Effector memory CD4-positive, alpha-beta T cell (primary cell): Measurements from ENCODE around the gene POLR3A.

ENCODE experiments used
- DNase-seq, 3 donors: peaks; one replicate each; pipeline ENCODE4 v3.0.0-alpha.2; 2020
- H3K27ac ChIP-seq: 2 replicates; pipeline ENCODE4 v1.7.0; 2013; ENCODE audit warnings: mild to moderate bottlenecking, low read length, moderate library complexity; ENCODE audit not compliant: insufficient read depth, poor library complexity, severe bottlenecking
- H3K27me3 ChIP-seq: replicated peaks from 2 replicates; pipeline ENCODE4 v1.7.0; 2013; ENCODE audit warnings: mild to moderate bottlenecking, low read length; ENCODE audit not compliant: insufficient read depth, control insufficient read depth, poor library complexity, severe bottlenecking
- H3K36me3 ChIP-seq: 2 replicates; pipeline ENCODE4 v1.7.0; 2013; ENCODE audit warnings: mild to moderate bottlenecking, low read length, moderate library complexity; ENCODE audit not compliant: control insufficient read depth, insufficient read depth
- H3K4me1 ChIP-seq: 2 replicates; pipeline ENCODE4 v1.7.0; 2013; ENCODE audit warnings: low read length, mild to moderate bottlenecking; ENCODE audit not compliant: control insufficient read depth, insufficient read depth, poor library complexity, severe bottlenecking
- H3K4me3 ChIP-seq: 2 replicates; pipeline ENCODE4 v1.7.0; 2013; ENCODE audit warnings: low read length, low read depth, mild to moderate bottlenecking; ENCODE audit not compliant: insufficient read depth, poor library complexity, severe bottlenecking
- H3K9me3 ChIP-seq: 2 replicates; pipeline ENCODE4 v1.7.0; 2013; ENCODE audit warnings: mild to moderate bottlenecking, low read length, moderate library complexity; ENCODE audit not compliant: control insufficient read depth

The POLR3A gene

GRCh38 chr10:77971804-77972144, 57.5 kb downstream of the POLR3A start:
- Histone ChIP-seq H3K36me3 (peaks cover 8% of the 10 kb centered on the region), H3K4me1 (peaks cover 5% of the 10 kb centered on the region), H3K27ac (no peak overlapping the region), H3K9me3 (no peaks in the 10 kb centered on the region), H3K4me3 (no peak overlapping the region), H3K27me3 (no peaks in the 10 kb centered on the region)
- DNase-seq = no peak

GRCh38 chr10:77970869-77971803, 58.2 kb downstream of the POLR3A start:
- Histone ChIP-seq H3K36me3 (peaks cover 4% of the 10 kb centered on the region), H3K4me1 (peaks cover 5% of the 10 kb centered on the region), H3K9me3 (no peaks in the 10 kb centered on the region), H3K4me3 (no peak overlapping the region), H3K27me3 (no peaks in the 10 kb centered on the region), H3K27ac (no peak overlapping the region)
- no peak for DNase-seq

- no peaks in the 10 kb centered on the region for H3K9me3 ChIP-seq
- no peak overlapping the region for H3K27ac ChIP-seq
- no peaks in the 10 kb centered on the region for H3K36me3 ChIP-seq
- no peaks in the 10 kb centered on the region for H3K27me3 ChIP-seq
- H3K4me1 ChIP-seq = peaks cover 5% of the 10 kb centered on the region
- no peak overlapping the region for H3K4me3 ChIP-seq
- no peak for DNase-seq
Observed at GRCh38 chr10:77969114-77969513, 60.2 kb downstream of the POLR3A start.

- peaks cover 5% of the 10 kb centered on the region for H3K4me1 ChIP-seq
- DNase-seq = no peak
- H3K9me3 ChIP-seq = no peaks in the 10 kb centered on the region
- H3K27ac ChIP-seq = no peak overlapping the region
- no peak overlapping the region for H3K4me3 ChIP-seq
- H3K27me3 ChIP-seq = no peaks in the 10 kb centered on the region
- no peaks in the 10 kb centered on the region for H3K36me3 ChIP-seq
Observed at GRCh38 chr10:77967611-77968022, 61.7 kb downstream of the POLR3A start.

- H3K36me3 ChIP-seq = no peaks in the 10 kb centered on the region
- no peaks in the 10 kb centered on the region for H3K27me3 ChIP-seq
- H3K9me3 ChIP-seq = no peaks in the 10 kb centered on the region
- H3K4me1 ChIP-seq = no peaks in the 10 kb centered on the region
- no peak overlapping the region for H3K27ac ChIP-seq
- no peak overlapping the region for H3K4me3 ChIP-seq
- no peak for DNase-seq
Observed at GRCh38 chr10:77965294-77965693, 64.0 kb downstream of the POLR3A start.

- Histone ChIP-seq H3K4me3 (no peak overlapping the region), H3K9me3 (no peaks in the 10 kb centered on the region), H3K36me3 (no peaks in the 10 kb centered on the region), H3K27me3 (no peaks in the 10 kb centered on the region), H3K4me1 (no peaks in the 10 kb centered on the region), H3K27ac (no peak overlapping the region)
- DNase-seq = no peak
Observed at GRCh38 chr10:77964811-77965210, 64.5 kb downstream of the POLR3A start.

GRCh38 chr10:77963901-77964300, 65.4 kb downstream of the POLR3A start:
- no peaks in the 10 kb centered on the region for H3K4me1 ChIP-seq
- no peaks in the 10 kb centered on the region for H3K9me3 ChIP-seq
- H3K4me3 ChIP-seq = no peak overlapping the region
- no peak for DNase-seq
- H3K27ac ChIP-seq = no peak overlapping the region
- no peaks in the 10 kb centered on the region for H3K27me3 ChIP-seq
- H3K36me3 ChIP-seq = no peaks in the 10 kb centered on the region

- Histone ChIP-seq H3K27me3 (no peaks in the 10 kb centered on the region), H3K36me3 (no peaks in the 10 kb centered on the region), H3K4me1 (no peaks in the 10 kb centered on the region), H3K4me3 (no peak overlapping the region), H3K9me3 (no peaks in the 10 kb centered on the region), H3K27ac (no peak overlapping the region)
- no peak for DNase-seq
Observed at GRCh38 chr10:77962350-77963146, 66.8 kb downstream of the POLR3A start.

- Histone ChIP-seq H3K27ac (no peak overlapping the region), H3K9me3 (no peaks in the 10 kb centered on the region), H3K4me1 (no peaks in the 10 kb centered on the region), H3K27me3 (no peaks in the 10 kb centered on the region), H3K4me3 (no peak overlapping the region), H3K36me3 (no peaks in the 10 kb centered on the region)
- DNase-seq = no peak
Observed at GRCh38 chr10:77961668-77962067, 67.6 kb downstream of the POLR3A start.

GRCh38 chr10:77960829-77961329, 68.4 kb downstream of the POLR3A start:
- no peaks in the 10 kb centered on the region for H3K9me3 ChIP-seq
- no peak for DNase-seq
- no peaks in the 10 kb centered on the region for H3K36me3 ChIP-seq
- no peak overlapping the region for H3K4me3 ChIP-seq
- H3K27me3 ChIP-seq = no peaks in the 10 kb centered on the region
- H3K27ac ChIP-seq = no peak overlapping the region
- H3K4me1 ChIP-seq = no peaks in the 10 kb centered on the region
